Forelimb muscle (tissue), 1 donor: ENCODE measurements around the gene CAV1. TPM values are rescaled to one million over a fixed set of nuclear protein-coding genes. Genes with fewer than 3 reads are reported as not detected.

Experiments
- polyA plus RNA-seq: library from polyadenylated mRNA; unstranded; fragments of 120-200 nt; gene quantifications from one replicate; pipeline ENCODE4 v1.2.1, GENCODE V29; 2013; ENCODE audit not compliant: insufficient read length

CAV1 gene
- polyA plus RNA-seq, 1 donor, result 162 TPM

Other genes with a start within 250 kb of the CAV1 start
- gene CAV2, start 25.3 kb upstream of the CAV1 start, polyA plus RNA-seq, result 35.8 TPM
- gene MET, start 147.2 kb downstream of the CAV1 start, polyA plus RNA-seq, result 13.5 TPM